ENCODE results near the gene POLDIP3.

Gene POLDIP3

DNA sequence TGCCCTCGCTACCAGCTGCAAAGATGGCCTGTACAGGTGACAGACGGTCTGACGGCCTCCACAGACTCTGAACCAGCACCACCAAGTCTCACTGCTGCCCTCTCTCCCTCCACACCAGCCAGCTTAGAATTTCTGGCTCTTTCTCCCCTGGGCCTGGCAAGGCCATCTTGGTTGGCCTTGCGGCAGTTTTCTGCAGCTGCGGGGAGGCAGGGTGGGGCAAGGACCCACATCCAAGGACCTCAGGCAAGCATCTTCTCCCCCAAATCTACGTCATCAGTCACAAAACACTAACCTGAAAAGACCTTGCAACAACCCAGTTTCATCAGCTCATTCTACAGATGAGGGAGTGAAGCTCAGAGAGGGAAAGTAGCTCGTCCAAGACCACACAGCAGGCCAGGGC lies 11.7 kb upstream of the POLDIP3 start:
- Histone ChIP-seq H2AFZ (ENCODE audit: low read length) (no peak overlapping the region), H3K9me3 (replicated peaks; ENCODE audit: insufficient read depth, low read length) (no peaks in the 10 kb centered on the region), H3K9me2 (replicated peaks; ENCODE audit: insufficient read depth, low read length) (no peaks in the 10 kb centered on the region), H3K27ac (ENCODE audit: low read length) (no peak overlapping the region), H3K4me1 (ENCODE audit: low read length) (peaks cover 21% of the 10 kb centered on the region), H3K79me2 (ENCODE audit: low read length) (no peaks in the 10 kb centered on the region), H3K36me3 (replicated peaks; ENCODE audit: insufficient read depth, low read length) (no peaks in the 10 kb centered on the region), H3K4me3 (ENCODE audit: low read length) (no peak overlapping the region), H3K27me3 (replicated peaks; ENCODE audit: insufficient read depth, low read length) (no peaks in the 10 kb centered on the region), H3F3A (ENCODE audit: insufficient read depth, low read length) (peaks cover 12% of the 10 kb centered on the region), H4K20me1 (ENCODE audit: insufficient read depth, low read length) (no peaks in the 10 kb centered on the region), H3K9ac (ENCODE audit: low read length) (no peak overlapping the region), H3K4me2 (ENCODE audit: low read depth, low read length) (no peak overlapping the region)
- TF ChIP-seq CTCF (IDR thresholded peaks at IDR 0.05; ENCODE audit: low read length) (no peak), EZH2phosphoT487 (IDR thresholded peaks at IDR 0.05; ENCODE audit: low read length) (no peak), EZH2 (optimal IDR thresholded peaks at IDR 0.05; ENCODE audit: low read depth, low read length) (no peak)
- DNase-seq = no peak

DNA sequence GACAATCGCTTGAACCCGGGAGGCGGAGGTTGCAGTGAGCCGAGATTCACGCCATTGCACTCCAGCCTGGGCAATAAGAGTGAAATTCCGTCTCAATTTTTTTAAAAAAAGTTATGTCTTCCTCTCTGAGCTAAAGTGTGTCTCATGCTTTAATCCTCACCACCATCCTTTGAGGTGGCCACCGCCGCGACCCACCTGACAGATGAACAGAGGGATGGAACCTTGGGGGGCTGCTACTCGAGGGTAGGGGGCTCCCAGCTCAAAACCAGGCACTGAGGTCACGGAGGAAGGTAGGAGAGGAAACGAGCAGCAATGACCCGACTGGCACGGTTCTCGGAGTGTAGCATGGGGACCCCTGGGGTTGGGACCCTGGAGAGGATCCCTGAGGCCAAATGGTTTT lies 10.7 kb upstream of the POLDIP3 start:
- Histone ChIP-seq H3K27me3 (replicated peaks; ENCODE audit: insufficient read depth, low read length) (no peaks in the 10 kb centered on the region), H4K20me1 (ENCODE audit: insufficient read depth, low read length) (no peaks in the 10 kb centered on the region), H3K4me1 (ENCODE audit: low read length) (peaks cover 21% of the 10 kb centered on the region), H3K9ac (ENCODE audit: low read length) (no peak overlapping the region), H3K9me2 (replicated peaks; ENCODE audit: insufficient read depth, low read length) (no peaks in the 10 kb centered on the region), H2AFZ (ENCODE audit: low read length) (no peak overlapping the region), H3F3A (ENCODE audit: insufficient read depth, low read length) (peaks cover 12% of the 10 kb centered on the region), H3K27ac (ENCODE audit: low read length) (no peak overlapping the region), H3K4me2 (ENCODE audit: low read depth, low read length) (no peak overlapping the region), H3K79me2 (ENCODE audit: low read length) (no peaks in the 10 kb centered on the region), H3K9me3 (replicated peaks; ENCODE audit: insufficient read depth, low read length) (no peaks in the 10 kb centered on the region), H3K4me3 (ENCODE audit: low read length) (no peak overlapping the region), H3K36me3 (replicated peaks; ENCODE audit: insufficient read depth, low read length) (no peaks in the 10 kb centered on the region)
- DNase-seq = no peak
- TF ChIP-seq CTCF (IDR thresholded peaks at IDR 0.05; ENCODE audit: low read length) = no peak
- TF ChIP-seq EZH2phosphoT487 (IDR thresholded peaks at IDR 0.05; ENCODE audit: low read length) = no peak
- no peak for TF ChIP-seq EZH2 (optimal IDR thresholded peaks at IDR 0.05; ENCODE audit: low read depth, low read length)

DNA sequence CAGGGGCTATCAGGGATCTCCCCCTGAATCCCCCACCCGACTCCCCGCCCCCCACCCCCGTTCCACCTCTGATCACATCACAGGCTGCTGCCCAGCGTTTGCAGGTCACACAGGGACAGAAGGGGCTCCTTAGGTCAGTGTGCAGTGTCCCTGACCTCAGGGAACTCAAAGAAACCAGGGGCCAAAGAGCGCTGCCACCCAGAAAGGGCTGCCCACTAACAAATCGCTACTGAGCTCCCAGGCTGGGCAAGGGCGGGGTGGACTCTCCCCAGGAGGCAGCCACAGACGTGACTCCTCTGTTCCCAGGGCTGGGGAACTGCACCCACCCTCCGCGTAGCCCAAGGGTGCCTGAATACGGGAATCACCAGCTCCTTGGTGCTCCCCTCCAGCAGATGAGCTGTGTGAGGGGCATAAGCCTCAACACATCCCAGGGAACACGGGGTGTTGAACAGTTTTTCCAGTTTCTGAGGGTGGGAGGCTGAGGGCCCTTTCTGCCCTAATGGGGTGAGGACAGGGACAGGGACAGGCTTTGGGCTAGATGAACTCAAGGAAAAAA lies 9.9 kb upstream of the POLDIP3 start:
- no peaks in the 10 kb centered on the region for H3K36me3 ChIP-seq (replicated peaks; ENCODE audit: insufficient read depth, low read length)
- DNase-seq = no peak
- no peaks in the 10 kb centered on the region for H3K79me2 ChIP-seq (ENCODE audit: low read length)
- no peak overlapping the region for H3K4me2 ChIP-seq (ENCODE audit: low read depth, low read length)
- no peak overlapping the region for H3K9ac ChIP-seq (ENCODE audit: low read length)
- no peak overlapping the region for H3K4me3 ChIP-seq (ENCODE audit: low read length)
- H3F3A ChIP-seq (ENCODE audit: insufficient read depth, low read length) = peaks cover 12% of the 10 kb centered on the region
- H3K9me3 ChIP-seq (replicated peaks; ENCODE audit: insufficient read depth, low read length) = no peaks in the 10 kb centered on the region
- no peak overlapping the region for H3K27ac ChIP-seq (ENCODE audit: low read length)
- H3K27me3 ChIP-seq (replicated peaks; ENCODE audit: insufficient read depth, low read length) = no peaks in the 10 kb centered on the region
- peaks cover 21% of the 10 kb centered on the region for H3K4me1 ChIP-seq (ENCODE audit: low read length)
- TF ChIP-seq EZH2 (optimal IDR thresholded peaks at IDR 0.05; ENCODE audit: low read depth, low read length) (no peak), EZH2phosphoT487 (IDR thresholded peaks at IDR 0.05; ENCODE audit: low read length) (no peak), CTCF (IDR thresholded peaks at IDR 0.05; ENCODE audit: low read length) (no peak)
- no peaks in the 10 kb centered on the region for H4K20me1 ChIP-seq (ENCODE audit: insufficient read depth, low read length)
- H2AFZ ChIP-seq (ENCODE audit: low read length) = no peak overlapping the region
- no peaks in the 10 kb centered on the region for H3K9me2 ChIP-seq (replicated peaks; ENCODE audit: insufficient read depth, low read length)

Data from MM.1S (cell line).